Fibroblast of skin of right biceps (primary cell): ENCODE data around the gene SNED1.

Source experiments
- DNase-seq: peaks from one replicate; pipeline ENCODE4 v3.0.0-alpha.2; 2013

Gene SNED1

GRCh38 chr2:241133436-241133820, 135.0 kb downstream of the SNED1 start:
- no peak for DNase-seq

DNA sequence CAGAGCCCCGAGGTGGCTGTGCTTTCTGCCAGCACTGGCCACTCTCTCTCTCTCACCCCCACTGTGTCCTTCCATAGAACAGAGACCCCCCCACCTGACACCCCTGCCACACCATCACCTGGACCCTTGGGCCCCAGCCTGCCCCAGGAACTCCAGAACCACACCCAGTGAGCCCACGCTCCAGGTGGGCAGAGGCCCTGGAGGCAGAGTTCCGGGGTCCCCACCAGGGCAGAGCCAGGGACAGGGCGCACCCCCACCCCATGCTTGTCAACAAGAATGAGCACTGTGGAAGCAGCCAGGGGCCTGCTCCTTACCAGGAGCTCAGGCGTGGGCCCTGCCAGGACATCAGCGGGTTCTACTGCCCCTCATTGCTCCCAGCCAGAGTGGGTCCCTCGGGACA, 136.3 kb downstream of the SNED1 start:
- DNase-seq = no peak

DNA sequence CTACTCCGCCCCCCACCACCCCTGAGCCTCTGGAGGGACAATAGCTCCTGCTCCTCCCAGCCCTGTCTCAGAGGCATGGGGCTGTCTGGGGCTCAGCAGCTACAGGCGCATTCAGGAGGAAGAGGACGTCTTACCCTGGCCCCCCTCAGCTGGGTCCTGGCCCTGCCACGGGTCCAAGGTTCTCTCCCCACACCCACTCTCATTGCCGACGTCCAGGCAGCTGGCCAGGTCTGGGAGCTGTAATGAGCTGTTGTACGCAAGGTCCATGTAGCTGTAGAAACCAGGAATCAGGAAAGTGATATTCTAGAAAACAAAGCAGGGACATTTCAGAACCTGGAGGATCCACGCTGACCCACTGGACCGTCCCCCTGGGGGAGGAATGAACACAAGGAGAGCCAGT, 137.3 kb downstream of the SNED1 start:
- DNase-seq = no peak

GRCh38 chr2:241136191-241136590, 137.8 kb downstream of the SNED1 start:
- DNase-seq = no peak

DNA sequence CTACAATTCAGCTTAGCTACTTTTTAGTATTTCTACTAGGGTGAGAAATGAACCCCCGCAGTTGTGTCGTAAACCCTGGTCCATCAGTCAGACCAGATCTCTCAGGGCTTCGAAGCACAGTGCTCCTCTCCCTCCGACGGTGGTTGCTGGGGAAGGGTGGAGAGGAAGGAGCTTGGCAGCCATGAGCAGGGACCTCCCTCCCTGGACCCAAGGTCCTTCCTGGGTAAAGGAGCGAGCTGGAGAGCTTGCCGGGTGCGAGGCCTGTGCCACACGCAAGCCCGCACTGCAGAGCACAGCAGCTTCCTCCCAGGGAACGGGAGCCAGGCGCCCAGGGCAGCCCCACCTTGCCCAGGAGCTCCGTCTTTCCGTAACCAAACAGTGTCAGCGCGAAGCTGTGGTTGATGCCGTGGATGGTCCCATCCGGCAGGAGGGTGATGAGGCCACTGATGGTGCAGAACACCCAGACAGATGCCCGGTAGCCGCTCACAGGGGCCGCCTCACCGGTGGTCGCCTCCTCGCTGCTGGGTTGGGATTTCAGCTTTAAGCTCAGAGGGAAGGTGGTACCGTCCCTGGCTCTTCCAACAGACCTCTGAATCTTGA, 138.3 kb downstream of the SNED1 start:
- no peak for DNase-seq

GRCh38 chr2:241137276-241138190, 139.1 kb downstream of the SNED1 start:
- no peak for DNase-seq

GRCh38 chr2:241138471-241138870, 140.1 kb downstream of the SNED1 start:
- DNase-seq = no peak

DNA sequence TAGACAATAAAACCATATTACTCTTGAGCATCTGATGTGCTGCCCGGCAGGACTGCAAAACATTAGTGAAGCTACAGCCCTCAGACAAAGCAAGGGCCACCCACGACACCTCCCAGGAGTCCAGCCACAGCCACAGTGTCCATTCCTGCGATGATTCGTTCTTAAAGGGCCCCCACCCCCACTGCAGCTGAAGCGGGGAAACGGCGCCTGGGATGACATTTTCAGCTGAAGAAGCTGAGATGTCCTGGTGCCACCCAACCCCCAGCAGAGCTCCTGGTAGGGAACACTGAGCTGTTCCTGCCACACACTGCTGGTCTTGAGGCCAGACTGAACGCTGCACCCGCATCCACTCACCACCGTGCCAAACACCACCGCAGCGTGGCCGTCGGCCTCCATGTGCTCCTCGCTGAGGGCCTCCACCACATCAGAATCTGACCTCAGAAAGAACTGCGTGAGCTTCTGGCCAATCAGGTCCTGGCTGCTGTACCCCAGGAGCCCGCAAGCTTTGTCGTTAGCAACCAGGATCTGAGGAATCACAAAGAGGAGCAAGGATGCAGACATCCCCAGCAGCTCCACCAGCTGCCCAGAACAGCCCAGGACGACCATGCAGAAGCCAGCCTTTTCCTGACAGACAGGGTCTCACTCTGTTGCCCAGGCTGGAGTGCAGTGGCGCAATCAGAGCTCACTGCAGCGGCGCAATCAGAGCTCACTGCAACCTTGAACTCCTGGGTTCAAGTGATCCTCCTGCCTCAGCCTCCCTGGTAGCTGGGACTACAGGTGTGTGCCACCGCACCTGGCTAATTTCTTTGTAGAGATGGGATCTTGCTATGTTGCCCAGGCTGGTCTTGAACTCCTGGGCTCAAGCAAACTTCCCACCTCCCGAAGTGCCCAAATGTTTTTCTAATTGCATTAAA, 141.4 kb downstream of the SNED1 start:
- DNase-seq = no peak

- no peak for DNase-seq
These were observed 142.0 kb downstream of the SNED1 start for GRCh38 chr2:241140445-241140840.

DNA sequence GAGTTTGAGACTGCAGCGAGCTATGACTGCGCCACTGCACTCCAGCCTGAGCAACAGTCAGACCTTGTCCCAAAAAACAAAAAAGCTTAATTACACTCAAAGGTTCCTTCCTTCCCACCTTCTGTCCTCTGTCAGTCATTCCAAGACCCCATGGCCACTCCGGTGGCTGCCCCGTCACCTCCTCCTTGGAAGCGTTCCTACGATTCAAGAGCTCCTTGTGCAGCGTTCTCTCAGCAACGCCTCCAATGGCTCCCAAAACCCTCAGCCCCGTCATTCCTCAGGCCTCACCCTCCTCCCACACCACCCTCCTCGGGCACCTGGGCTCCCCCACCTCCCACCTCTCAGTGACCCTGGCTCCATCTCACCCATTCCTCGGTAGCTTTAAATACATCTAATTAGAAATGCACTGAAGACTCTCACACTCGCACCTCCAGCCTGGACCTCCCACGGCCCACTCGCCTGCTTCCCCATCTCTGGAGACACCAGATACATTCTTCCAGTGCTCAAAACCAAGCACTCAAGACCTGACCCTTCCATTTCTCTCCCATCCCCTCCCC, 142.9 kb downstream of the SNED1 start:
- no peak for DNase-seq

GRCh38 chr2:241142063-241142462, 143.6 kb downstream of the SNED1 start:
- no peak for DNase-seq

GRCh38 chr2:241142593-241142992, 144.2 kb downstream of the SNED1 start:
- no peak for DNase-seq
